Osteocyte (in vitro differentiated cells): ENCODE measurements around the gene SPON1. TPM values are rescaled to one million over a fixed set of nuclear protein-coding genes. Genes with fewer than 3 reads are reported as not detected.

Source experiments
- DNase-seq: peaks from one replicate; pipeline ENCODE4 v3.0.0; 2021; ENCODE audit warnings: mixed read lengths; ENCODE audit not compliant: unreplicated experiment; ENCODE audit errors: extremely low spot score
- H3K27ac Mint-ChIP-seq: one replicate; pipeline ENCODE4 v1.8.0; 2021; ENCODE audit warnings: mild to moderate bottlenecking, mixed read lengths; ENCODE audit not compliant: unreplicated experiment
- H3K27me3 Mint-ChIP-seq: one replicate; pipeline ENCODE4 v1.8.0; 2021; ENCODE audit warnings: mixed read lengths; ENCODE audit not compliant: unreplicated experiment
- H3K36me3 Mint-ChIP-seq: one replicate; pipeline ENCODE4 v1.8.0; 2021; ENCODE audit warnings: mixed read lengths; ENCODE audit not compliant: unreplicated experiment
- H3K4me1 Mint-ChIP-seq: one replicate; pipeline ENCODE4 v1.8.0; 2021; ENCODE audit warnings: mixed read lengths; ENCODE audit not compliant: unreplicated experiment
- H3K4me3 Mint-ChIP-seq: one replicate; pipeline ENCODE4 v1.8.0; 2021; ENCODE audit warnings: mild to moderate bottlenecking, moderate library complexity, mixed read lengths; ENCODE audit not compliant: unreplicated experiment
- H3K9me3 Mint-ChIP-seq: one replicate; pipeline ENCODE4 v1.8.0; 2021; ENCODE audit warnings: mixed read lengths; ENCODE audit not compliant: unreplicated experiment
- CTCF ChIP-seq: fragments of 200-600 bp; sonication (generic); IDR thresholded peaks from 2 replicates; pipeline ENCODE4 v1.5.0; 2021; ENCODE audit warnings: antibody characterized with exemption, mild to moderate bottlenecking, moderate library complexity
- total RNA-seq: library from RNA; stranded (reverse); gene quantifications from 2 replicates; pipeline ENCODE4 v1.2.1, GENCODE V29; 2021

The SPON1 gene
- total RNA-seq, 1 donor from 2014 or later, result 0.05 TPM

DNA sequence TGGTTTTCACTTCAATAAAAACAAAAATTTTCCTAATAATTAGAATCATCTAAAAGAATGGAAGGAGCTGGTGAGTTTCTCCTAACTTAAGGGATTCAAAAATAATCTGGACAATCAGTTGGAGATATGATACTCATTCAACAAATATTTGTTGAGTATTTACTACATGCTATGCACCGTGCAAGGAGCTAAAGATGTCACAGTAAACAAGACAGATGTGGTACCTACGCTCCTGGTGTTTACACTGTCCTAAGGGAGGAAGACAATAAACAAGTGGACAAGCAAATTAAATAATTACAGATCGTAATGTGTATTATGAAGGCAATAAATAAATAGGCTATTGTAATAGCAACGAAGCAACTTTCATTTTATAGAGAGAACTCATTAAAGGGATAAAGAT lies 9.9 kb upstream of the SPON1 start:
- Mint-ChIP-seq H3K9me3 (no peaks in the 10 kb centered on the region), H3K4me3 (no peak overlapping the region), H3K27me3 (peaks cover 30% of the 10 kb centered on the region), H3K27ac (no peak overlapping the region), H3K36me3 (no peaks in the 10 kb centered on the region), H3K4me1 (no peaks in the 10 kb centered on the region)
- TF ChIP-seq CTCF, result no peak
- no peak for DNase-seq

- Mint-ChIP-seq H3K4me1 (no peaks in the 10 kb centered on the region), H3K4me3 (no peak overlapping the region), H3K27ac (no peak overlapping the region), H3K27me3 (peaks cover 42% of the 10 kb centered on the region), H3K36me3 (no peaks in the 10 kb centered on the region), H3K9me3 (no peaks in the 10 kb centered on the region)
- no peak for TF ChIP-seq CTCF
- no peak for DNase-seq
Observed at GRCh38 chr11:13954591-13954990, 7.9 kb upstream of the SPON1 start.

DNA sequence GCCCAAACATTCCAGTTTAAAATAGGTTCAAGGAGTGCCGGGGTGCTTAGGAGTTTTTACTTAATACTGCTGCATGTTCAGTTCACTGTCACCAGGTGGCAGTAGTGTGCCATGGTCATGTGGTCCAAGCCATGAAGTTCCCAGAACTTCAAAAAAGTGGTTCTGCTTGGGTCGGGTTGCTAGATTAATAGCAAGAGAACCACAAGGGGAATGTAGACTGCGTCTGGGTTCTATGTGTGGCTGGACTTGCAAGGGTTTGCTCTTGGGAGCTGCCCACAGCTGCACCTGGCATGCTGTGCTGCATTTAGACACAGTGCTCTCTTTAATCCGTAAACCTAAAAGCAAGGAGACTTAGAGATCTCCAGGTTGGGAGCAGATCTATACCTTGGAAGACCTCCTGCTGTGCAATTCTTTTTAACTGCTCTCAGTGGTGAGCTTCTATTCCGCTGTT lies 6.5 kb upstream of the SPON1 start:
- H3K4me1 Mint-ChIP-seq, result no peaks in the 10 kb centered on the region

GRCh38 chr11:13956988-13957387 lies 5.5 kb upstream of the SPON1 start:
- Mint-ChIP-seq H3K27me3 (peaks cover 54% of the 10 kb centered on the region), H3K4me3 (no peak overlapping the region), H3K27ac (no peak overlapping the region), H3K9me3 (no peaks in the 10 kb centered on the region), H3K36me3 (no peaks in the 10 kb centered on the region), H3K4me1 (no peaks in the 10 kb centered on the region)
- TF ChIP-seq CTCF, result no peak
- DNase-seq, result no peak

More for the DNA sequence above, 6.5 kb upstream of the SPON1 start:
- peak; percentile 79 for TF ChIP-seq CTCF
- H3K36me3 Mint-ChIP-seq, result no peaks in the 10 kb centered on the region
- H3K27me3 Mint-ChIP-seq, result peaks cover 49% of the 10 kb centered on the region
- no peak for DNase-seq
- no peaks in the 10 kb centered on the region for H3K9me3 Mint-ChIP-seq
- H3K4me3 Mint-ChIP-seq, result no peak overlapping the region
- no peak overlapping the region for H3K27ac Mint-ChIP-seq

DNA sequence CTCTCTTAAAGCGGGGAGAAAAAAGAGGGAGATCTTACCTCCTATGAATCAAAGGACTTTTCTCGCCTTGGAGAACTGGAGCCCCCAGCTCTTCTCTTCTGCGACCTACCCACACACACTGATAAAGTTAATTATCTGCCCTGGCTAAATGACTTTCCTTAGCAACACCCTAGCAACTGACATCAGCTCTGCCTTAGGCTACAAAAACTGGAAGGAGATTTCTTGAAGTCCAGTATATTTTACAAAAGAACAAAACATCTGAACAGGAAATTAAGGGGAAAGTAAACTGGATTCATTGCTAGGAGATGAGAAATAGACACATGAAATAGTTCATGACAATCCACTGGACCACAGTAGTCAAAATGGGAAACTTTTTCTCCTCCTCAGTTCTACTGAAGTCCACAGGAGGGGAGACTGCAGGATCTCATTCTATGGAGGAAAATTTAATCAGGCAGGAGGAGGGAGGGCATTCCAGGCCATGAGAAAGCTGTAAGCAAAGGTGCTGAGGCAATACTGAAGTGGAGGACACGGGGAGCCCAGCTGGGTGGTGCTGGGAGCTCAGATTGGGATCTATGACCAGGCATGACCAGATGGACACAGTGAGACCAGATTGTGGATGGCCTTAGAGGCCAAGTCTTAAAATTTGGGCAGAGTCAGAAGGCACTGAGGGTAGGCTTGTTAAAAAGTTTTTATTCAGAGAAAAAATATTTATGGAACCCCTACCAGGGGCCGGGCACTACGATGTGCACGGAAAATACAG lies 3.7 kb upstream of the SPON1 start:
- TF ChIP-seq CTCF, result no peak
- Mint-ChIP-seq H3K9me3 (no peaks in the 10 kb centered on the region), H3K36me3 (no peaks in the 10 kb centered on the region), H3K27me3 (peaks cover 46% of the 10 kb centered on the region), H3K4me1 (peaks cover 5% of the 10 kb centered on the region), H3K4me3 (no peak overlapping the region), H3K27ac (no peak overlapping the region)
- DNase-seq, result no peak
